H1 (cell line): Measurements from ENCODE around the gene TTI1. TPM values are rescaled to one million over a fixed set of nuclear protein-coding genes. Genes with fewer than 3 reads are reported as not detected.
A peak's percentile ranks its signal among the peaks of the same experiment; 100 is the strongest.

Source experiments
- CTCF ChIA-PET: fragments of 300-600 bp; sonication (Branson Sonifier 250); formaldehyde crosslinking; loops from one replicate; lab custom pipeline; 2021; ENCODE audit not compliant: partially characterized antibody; lab: Charles Lee
- POLR2A ChIA-PET: fragments of 300-600 bp; sonication (Branson Sonifier 250); formaldehyde crosslinking; loops from one replicate; lab custom pipeline; 2021; ENCODE audit warnings: inconsistent platforms; ENCODE audit not compliant: partially characterized antibody; lab: Charles Lee
- DNase-seq, 2 experiments: peaks; one replicate each; pipeline versions ENCODE4 v3.0.0 to v3.0.0-alpha.2; 2010 to 2022; ENCODE audit warnings: low spot score in 2 of 2, low read depth in 1 of 2, mixed read lengths in 1 of 2
- FAIRE-seq: peaks from 2 replicates; lab custom pipeline; 2011; peaks lifted over from hg19 to GRCh38; lab: Jason Lieb, UNC
- H2AFZ ChIP-seq: 2 replicates; pipeline ENCODE4 v1.8.1; 2012; ENCODE audit warnings: low read length, inconsistent platforms
- H2AK5ac ChIP-seq: 2 replicates; pipeline ENCODE4 v1.6.1; 2013; ENCODE audit warnings: low read depth, low read length
- H2BK120ac ChIP-seq: replicated peaks from 2 replicates; pipeline ENCODE3; 2013; ENCODE audit warnings: low read depth, low read length, inconsistent platforms
- H2BK12ac ChIP-seq: 2 replicates; pipeline ENCODE4 v1.6.1; 2013; ENCODE audit warnings: low read depth, low read length
- H2BK15ac ChIP-seq: 2 replicates; pipeline ENCODE4 v1.6.1; 2013; ENCODE audit warnings: low read length
- H2BK20ac ChIP-seq: 2 replicates; pipeline ENCODE4 v1.6.1; 2013; ENCODE audit warnings: low read length
- H2BK5ac ChIP-seq: 2 replicates; pipeline ENCODE4 v1.6.1; 2013; ENCODE audit warnings: low read depth, low read length
- H3K14ac ChIP-seq: 2 replicates; pipeline ENCODE4 v1.6.1; 2013; ENCODE audit warnings: inconsistent platforms; ENCODE audit not compliant: insufficient read length
- H3K18ac ChIP-seq: 2 replicates; pipeline ENCODE4 v1.6.1; 2013; ENCODE audit warnings: low read length; ENCODE audit errors: extremely low read depth
- H3K23ac ChIP-seq: 2 replicates; pipeline ENCODE4 v1.6.1; 2013; ENCODE audit warnings: inconsistent platforms; ENCODE audit not compliant: insufficient read length
- H3K23me2 ChIP-seq: 2 replicates; pipeline ENCODE4 v1.6.1; 2013; ENCODE audit warnings: low read depth, low read length
- H3K27ac ChIP-seq: 2 replicates; pipeline ENCODE4 v1.6.1; 2011; ENCODE audit warnings: low read depth, low read length, inconsistent platforms
- H3K27me3 ChIP-seq, 4 experiments: replicated peaks in 1 of 4; 1 replicate in 1 of 4; 2 replicates in 3 of 4; pipeline versions ENCODE4 v1.6.1 to v1.8.1; 2011 to 2013; ENCODE audit warnings: low read length in 3 of 4, mild to moderate bottlenecking in 3 of 4, inconsistent platforms in 2 of 4, mixed read lengths in 2 of 4, moderate library complexity in 1 of 4; ENCODE audit not compliant: control insufficient read depth in 3 of 4, insufficient read depth in 3 of 4; ENCODE audit errors: extremely low read depth in 1 of 4
- H3K36me3 ChIP-seq, 4 experiments: 2 replicates each; pipeline versions ENCODE4 v1.6.1 to v1.8.1; 2011 to 2013; ENCODE audit warnings: mild to moderate bottlenecking in 4 of 4, low read length in 3 of 4, moderate library complexity in 2 of 4, control low read depth in 1 of 4, inconsistent platforms in 1 of 4; ENCODE audit not compliant: insufficient read depth in 4 of 4, control insufficient read depth in 2 of 4
- H3K4ac ChIP-seq: replicated peaks from 2 replicates; pipeline ENCODE3; 2013; ENCODE audit warnings: low read length, low read depth, mixed read lengths, inconsistent platforms; ENCODE audit not compliant: insufficient read length
- H3K4me1 ChIP-seq, 4 experiments: replicated peaks in 1 of 4; 1 replicate in 1 of 4; 2 replicates in 3 of 4; pipeline versions ENCODE4 v1.6.1 to v1.8.1; 2011 to 2013; ENCODE audit warnings: low read length in 3 of 4, inconsistent platforms in 2 of 4, mixed read lengths in 1 of 4; ENCODE audit not compliant: insufficient read depth in 4 of 4, control insufficient read depth in 3 of 4
- H3K4me2 ChIP-seq, 2 experiments: 2 replicates each; pipeline versions ENCODE4 v1.6.1 to v1.8.1; 2011 to 2013; ENCODE audit warnings: low read depth in 2 of 2, low read length in 2 of 2, control low read depth in 1 of 2, inconsistent platforms in 1 of 2, mild to moderate bottlenecking in 1 of 2; ENCODE audit not compliant: insufficient read depth in 1 of 2
- H3K4me3 ChIP-seq, 4 experiments: fragments of 200-600, 300-600 bp in 1 of 4; sonication (generic), shearing (Covaris generic), sonication (Bioruptor Twin) in 1 of 4; 2 replicates each; pipeline versions ENCODE4 v1.5.1 to v1.8.1; 2011 to 2016; ENCODE audit warnings: low read length in 4 of 4, low read depth in 3 of 4, control low read depth in 2 of 4, inconsistent platforms in 2 of 4, mild to moderate bottlenecking in 2 of 4, mixed read lengths in 1 of 4, moderate library complexity in 1 of 4; ENCODE audit not compliant: insufficient read depth in 2 of 4; ENCODE audit errors: extremely low read depth in 1 of 4
- H3K56ac ChIP-seq: replicated peaks from 2 replicates; pipeline ENCODE3; 2013; ENCODE audit warnings: low read depth, mild to moderate bottlenecking, mixed read lengths, low read length, inconsistent platforms; ENCODE audit not compliant: insufficient read length
- H3K79me1 ChIP-seq: 2 replicates; pipeline ENCODE4 v1.6.1; 2013; ENCODE audit warnings: low read depth, low read length, control low read depth
- H3K79me2 ChIP-seq, 2 experiments: 2 replicates each; pipeline versions ENCODE4 v1.6.1 to v1.8.1; 2012 to 2013; ENCODE audit warnings: low read length in 2 of 2, mild to moderate bottlenecking in 2 of 2, inconsistent platforms in 1 of 2; ENCODE audit not compliant: insufficient read depth in 2 of 2, control insufficient read depth in 1 of 2
- H3K9ac ChIP-seq, 4 experiments: replicated peaks in 1 of 4; 1 replicate in 1 of 4; 2 replicates in 3 of 4; pipeline versions ENCODE4 v1.6.1 to v1.8.1; 2011 to 2013; ENCODE audit warnings: low read depth in 3 of 4, low read length in 3 of 4, control low read depth in 2 of 4, mild to moderate bottlenecking in 2 of 4, moderate library complexity in 2 of 4, inconsistent platforms in 1 of 4; ENCODE audit errors: extremely low read depth in 1 of 4
- H3K9me3 ChIP-seq, 2 experiments: 2 replicates each; pipeline versions ENCODE4 v1.6.1 to v1.8.1; 2012 to 2013; ENCODE audit warnings: mild to moderate bottlenecking in 2 of 2, moderate library complexity in 2 of 2, control low read depth in 1 of 2, inconsistent platforms in 1 of 2, low read depth in 1 of 2, low read length in 1 of 2, mixed read lengths in 1 of 2; ENCODE audit not compliant: insufficient read depth in 2 of 2
- H4K20me1 ChIP-seq, 2 experiments: replicated peaks in 1 of 2; 2 replicates each; pipeline versions ENCODE3 to v1.8.1; 2011 to 2013; ENCODE audit warnings: inconsistent platforms in 2 of 2, low read length in 2 of 2, mild to moderate bottlenecking in 1 of 2; ENCODE audit not compliant: insufficient read depth in 2 of 2, control insufficient read depth in 1 of 2
- H4K5ac ChIP-seq: 2 replicates; pipeline ENCODE4 v1.6.1; 2013; ENCODE audit warnings: low read length, low read depth, mixed read lengths, inconsistent platforms; ENCODE audit not compliant: insufficient read length
- H4K8ac ChIP-seq: 2 replicates; pipeline ENCODE4 v1.8.0; 2013; ENCODE audit warnings: mild to moderate bottlenecking, moderate library complexity, low read length, inconsistent platforms; ENCODE audit not compliant: insufficient read depth; ENCODE audit errors: extremely low read depth
- H4K91ac ChIP-seq: replicated peaks from 2 replicates; pipeline ENCODE3; 2013; ENCODE audit warnings: low read length, mixed read lengths, inconsistent platforms; ENCODE audit not compliant: insufficient read length
- ATF3 ChIP-seq: IDR thresholded peaks from 2 replicates; pipeline ENCODE4 v1.6.1; 2011; ENCODE audit warnings: low read depth, mild to moderate bottlenecking, low read length; ENCODE audit not compliant: insufficient read depth
- CBX8 ChIP-seq: fragments of 300-800, 300-1000 bp; sonication (generic); IDR thresholded peaks from 2 replicates; pipeline ENCODE4 v1.7.1; 2016; ENCODE audit warnings: low read depth, low read length, borderline replicate concordance
- CTCF ChIP-seq, 3 experiments: IDR thresholded peaks; 1 replicate in 2 of 3; 2 replicates in 1 of 3; pipeline versions ENCODE4 v1.5.1 to v1.6.1; 2011; ENCODE audit warnings: low read length in 3 of 3, mild to moderate bottlenecking in 3 of 3, inconsistent platforms in 2 of 3, low read depth in 1 of 3, moderate library complexity in 1 of 3; ENCODE audit not compliant: insufficient read depth in 1 of 3; ENCODE audit errors: control extremely low read depth in 1 of 3
- RAD21 ChIP-seq, 2 experiments: IDR thresholded peaks in 1 of 2; conservative IDR thresholded peaks in 1 of 2; 2 replicates each; pipeline ENCODE4 v1.6.1; 2011; ENCODE audit warnings: low read depth in 2 of 2, low read length in 2 of 2, improper control_type of control experiment in 1 of 2, inconsistent platforms in 1 of 2, mild to moderate bottlenecking in 1 of 2, moderate library complexity in 1 of 2
- RXRA ChIP-seq: IDR thresholded peaks from 2 replicates; pipeline ENCODE4 v1.6.1; 2011; ENCODE audit warnings: low read depth, mild to moderate bottlenecking, low read length, moderate library complexity; ENCODE audit not compliant: insufficient read depth
- TAF7 ChIP-seq: optimal IDR thresholded peaks from 2 replicates; pipeline ENCODE3; 2011; ENCODE audit warnings: low read depth, mild to moderate bottlenecking, inconsistent platforms, low read length, moderate library complexity, borderline replicate concordance
- WGBS, 2 experiments: shearing (Covaris generic) in 1 of 2; methylation state at CpG; one replicate each; pipeline versions ENCODE4 v1.1.6 to v1.1.7; 2013 to 2015; ENCODE audit warnings: low lambda C conversion rate in 2 of 2, mixed read lengths in 2 of 2, inconsistent platforms in 1 of 2, low coverage in 1 of 2, missing lambda C conversion rate in 1 of 2; ENCODE audit not compliant: insufficient replicate concordance in 2 of 2, insufficient coverage in 1 of 2, insufficient read length in 1 of 2; ENCODE audit errors: extremely low coverage in 1 of 2, missing lambda C conversion rate in 1 of 2; 5-methylcytosine and 5-hydroxymethylcytosine counted together
- polyA plus RNA-seq, 7 experiments: library from polyadenylated mRNA; depleted of rRNA in 3 of 7; stranded (reverse) in 5 of 7; unstranded in 2 of 7; fragments of >200 nt in 5 of 7; fragments of 200-250 nt in 2 of 7; gene quantifications; 1 replicate in 5 of 7; 2 replicates in 1 of 7; 4 replicates in 1 of 7; pipeline versions ENCODE4 v1.2.1 to v1.2.3, GENCODE V29; 2011 to 2013; ENCODE audit warnings: missing spikeins in 2 of 7, mixed read lengths in 2 of 7
- total RNA-seq: library from RNA; stranded (reverse); fragmentation: NEBNext Ultra II Directional; extraction: Animal tissue kit (Norgen Biotek cat#: 25700); gene quantifications from 2 replicates; pipeline ENCODE4 v1.2.1, GENCODE V29; 2021

TTI1 gene
- total and polyA plus RNA-seq, 2 of the 8 experiments (the other 6 are each of a cell fraction or from before 2014, with no cell fraction given): 34.1 to 47.0 TPM

- no peak overlapping the region for H2BK12ac ChIP-seq
- no peak for TF ChIP-seq ATF3
- TF ChIP-seq CBX8: no peak
- no peak for TF ChIP-seq TAF7
- peak; percentile 49 to 62 for TF ChIP-seq RAD21 (IDR thresholded peaks at IDR 0.05 in 1 of 2, conservative IDR thresholded peaks at IDR 0.05 in 1 of 2; ENCODE audit: low read depth in 2 of 2, low read length in 2 of 2)
- TF ChIP-seq RXRA: no peak
- TF ChIP-seq CTCF (IDR thresholded peaks at IDR 0.05; ENCODE audit: control extremely low read depth in 1 of 3, insufficient read depth in 1 of 3, low read depth in 1 of 3, low read length in 3 of 3): peak in 2 of 3 experiments; percentile 69 to 78; a peak in 3 of 4 replicates
- peaks cover 0 to 6% of the 10 kb centered on the region in 2 experiments for H4K20me1 ChIP-seq
- ChIA-PET CTCF (interaction anchor here (0.6 to 6.6 kb wide), 48 partner anchors 9 to 1794 kb away, joined by 3 to 109 read pairs (median 4); no protein-coding TSS in a partner anchor), POLR2A (interaction anchor here (0.6 to 1.6 kb wide), 3 partner anchors 22 to 122 kb away, joined by 3 to 4 read pairs (median 3); no protein-coding TSS in a partner anchor)
- H3K18ac ChIP-seq: no peak overlapping the region
- H3K4me3 ChIP-seq: no peak overlapping the region
- H2AFZ ChIP-seq: no peak overlapping the region
- no peak overlapping the region for H3K4me2 ChIP-seq
- H4K5ac ChIP-seq: no peak overlapping the region
- no peak overlapping the region for H3K23ac ChIP-seq
- H4K8ac ChIP-seq: no peak overlapping the region
- H2BK120ac ChIP-seq: no peak overlapping the region
- H3K56ac ChIP-seq: no peak overlapping the region
- DNase-seq (peak in 1 of 2 experiments; percentile 66), FAIRE-seq (peak; percentile 81)
- H3K27ac ChIP-seq: no peak overlapping the region
- no peaks in the 10 kb centered on the region for H3K23me2 ChIP-seq
- no peaks in the 10 kb centered on the region for H3K27me3 ChIP-seq
- H3K4me1 ChIP-seq: 0 out of 7 replicates have a peak, but pooled peaks cover 0 to 2% (median 0%) of the 10 kb centered on the region in 4 experiments
- peaks cover 2 to 32% (median 18%) of the 10 kb centered on the region in 4 experiments for H3K36me3 ChIP-seq
- no peaks in the 10 kb centered on the region for H3K9me3 ChIP-seq
- H3K9ac ChIP-seq: no peak overlapping the region
- no peak overlapping the region for H2AK5ac ChIP-seq
- H2BK15ac ChIP-seq: no peak overlapping the region
- no peak overlapping the region for H2BK20ac ChIP-seq
- H2BK5ac ChIP-seq: no peak overlapping the region
- peaks cover 0 to 9% of the 10 kb centered on the region in 2 experiments; a peak in 2 of 4 replicates for H3K79me2 ChIP-seq
- H3K79me1 ChIP-seq: peaks cover 8% of the 10 kb centered on the region
- WGBS, 2 experiments: 65% methylated on average over 5 of the region's 5 CpGs; no CpG with 5 or more reads in 1 of the 2 experiments
- H3K4ac ChIP-seq: no peak overlapping the region
- H4K91ac ChIP-seq: no peak overlapping the region
- no peak overlapping the region for H3K14ac ChIP-seq
These were observed 40.2 kb upstream of the TTI1 start for GRCh38 chr20:38073307-38074071.
